ENCODE data around the gene PLAAT3. TPM values are rescaled to one million over a fixed set of nuclear protein-coding genes. Genes with fewer than 3 reads are reported as not detected.

Gene PLAAT3
- total RNA-seq, 1 experiment from 2014 or later: 32.6 TPM

- ChIA-PET POLR2A (no interaction called here), CTCF (no interaction called here)
- no peak overlapping the region for H3K27ac ChIP-seq (ENCODE audit: low read length)
- H3K4me3 ChIP-seq (ENCODE audit: low read depth in 2 of 2, low read length in 2 of 2): no peak overlapping the region
- ATAC-seq (no peak), DNase-seq (ENCODE audit: low read depth, low spot score) (no peak)
- intact Hi-C loops (cut with micrococcal nuclease; ENCODE audit: unreplicated experiment) (no loop called here), in situ Hi-C loops (cut with HindIII; ENCODE audit: low pct_unique_long_range_greater_than_20kb, low sequenced_read_pairs) (no loop called here)
- peaks cover 9% of the 10 kb centered on the region; the same call in 1 of the 2 replicates for H3K27me3 ChIP-seq (ENCODE audit: control insufficient read depth, insufficient read depth, low read length)
- H3K4me1 ChIP-seq (ENCODE audit: control insufficient read depth, insufficient read depth, low read length): no peaks in the 10 kb centered on the region
- no TSS peak for BruUV-seq (replicated peaks)
- H3K36me3 ChIP-seq (ENCODE audit: control insufficient read depth, insufficient read depth, low read length): no peaks in the 10 kb centered on the region
- H3K9me3 ChIP-seq (ENCODE audit: control insufficient read depth, insufficient read depth, low read depth, low read length): no peaks in the 10 kb centered on the region
- TF ChIP-seq REST (IDR thresholded peaks at IDR 0.05; ENCODE audit: insufficient read depth in 1 of 2, low read depth in 2 of 2, low read length in 1 of 2): no peak
- no peak for TF ChIP-seq SIN3A (IDR thresholded peaks at IDR 0.05; ENCODE audit: borderline replicate concordance, insufficient read depth, low read depth, low read length)
- TF ChIP-seq CTCF (IDR thresholded peaks at IDR 0.05): no peak
- no peak for TF ChIP-seq POLR2AphosphoS5 (IDR thresholded peaks at IDR 0.05; ENCODE audit: low read depth, low read length)
- no peak for TF ChIP-seq TCF7L2 (IDR thresholded peaks at IDR 0.05; ENCODE audit: low read depth, low read length)
Measured at GRCh38 chr11:63535734-63536133, 78.5 kb downstream of the PLAAT3 start.

- Histone ChIP-seq H3K36me3 (ENCODE audit: control insufficient read depth, insufficient read depth, low read length) (no peaks in the 10 kb centered on the region), H3K27ac (ENCODE audit: low read length) (no peak overlapping the region), H3K4me1 (ENCODE audit: control insufficient read depth, insufficient read depth, low read length) (no peaks in the 10 kb centered on the region), H3K4me3 (ENCODE audit: low read depth in 2 of 2, low read length in 2 of 2) (no peak overlapping the region), H3K27me3 (ENCODE audit: control insufficient read depth, insufficient read depth, low read length) (peaks cover 9% of the 10 kb centered on the region; the same call in 1 of the 2 replicates), H3K9me3 (ENCODE audit: control insufficient read depth, insufficient read depth, low read depth, low read length) (no peaks in the 10 kb centered on the region)
- ChIA-PET POLR2A (no interaction called here), CTCF (no interaction called here)
- no peak for ATAC-seq
- no peak for DNase-seq (ENCODE audit: low read depth, low spot score)
- intact Hi-C loops (cut with micrococcal nuclease; ENCODE audit: unreplicated experiment) (no loop called here), in situ Hi-C loops (cut with HindIII; ENCODE audit: low pct_unique_long_range_greater_than_20kb, low sequenced_read_pairs) (no loop called here)
- no TSS peak for BruUV-seq (replicated peaks)
- TF ChIP-seq SIN3A (IDR thresholded peaks at IDR 0.05; ENCODE audit: borderline replicate concordance, insufficient read depth, low read depth, low read length) (no peak), REST (IDR thresholded peaks at IDR 0.05; ENCODE audit: insufficient read depth in 1 of 2, low read depth in 2 of 2, low read length in 1 of 2) (no peak), TCF7L2 (IDR thresholded peaks at IDR 0.05; ENCODE audit: low read depth, low read length) (no peak), CTCF (IDR thresholded peaks at IDR 0.05) (no peak), POLR2AphosphoS5 (IDR thresholded peaks at IDR 0.05; ENCODE audit: low read depth, low read length) (no peak)
Measured at GRCh38 chr11:63534895-63535461, 79.3 kb downstream of the PLAAT3 start.
